Thyroid gland (tissue), 4 donors: ENCODE measurements around the gene ATP6V0D1. TPM values are rescaled to one million over a fixed set of nuclear protein-coding genes. Genes with fewer than 3 reads are reported as not detected.

Experiments
- DNase-seq, 2 donors: peaks; one replicate each; pipeline ENCODE4 v3.0.0-alpha.2; 2019
- H3K27ac ChIP-seq, 3 donors: fragments of 200-600 bp; sonication (generic); 1 replicate in 2 of 3; 2 replicates in 1 of 3; pipeline ENCODE4 v1.5.1; 2016 to 2019; ENCODE audit warnings: mild to moderate bottlenecking in 1 of 3, moderate library complexity in 1 of 3
- H3K27me3 ChIP-seq: fragments of 200-600 bp; sonication (generic); one replicate; pipeline ENCODE4 v1.5.1; 2019
- H3K36me3 ChIP-seq, 2 donors: fragments of 200-600 bp; sonication (generic); one replicate each; pipeline ENCODE4 v1.5.1; 2016 to 2019
- H3K4me1 ChIP-seq, 2 donors: fragments of 200-600 bp; sonication (generic); one replicate each; pipeline ENCODE4 v1.5.1; 2017 to 2019
- H3K4me3 ChIP-seq, 3 donors: fragments of 200-600 bp; sonication (generic); replicated peaks in 1 of 3; 1 replicate in 2 of 3; 2 replicates in 1 of 3; pipeline ENCODE4 v1.5.1; 2016; ENCODE audit warnings: mild to moderate bottlenecking in 1 of 3
- H3K9me3 ChIP-seq: fragments of 200-600 bp; sonication (generic); one replicate; pipeline ENCODE4 v1.5.1; 2017
- CTCF ChIP-seq, 6 experiments: fragments of 200-600 bp in 3 of 6; fragments of 450-650 bp in 3 of 6; sonication (generic) in 3 of 6; IDR thresholded peaks; one replicate each; pipeline ENCODE4 v1.5.1; 2016 to 2019; ENCODE audit warnings: antibody characterized with exemption in 6 of 6, mild to moderate bottlenecking in 2 of 6, inconsistent platforms in 1 of 6, moderate library complexity in 1 of 6
- POLR2A ChIP-seq, 2 donors: fragments of 450-650 bp; IDR thresholded peaks; one replicate each; pipeline ENCODE4 v1.6.1; 2017; ENCODE audit warnings: antibody characterized with exemption in 2 of 2, mild to moderate bottlenecking in 2 of 2, moderate library complexity in 1 of 2
- WGBS, 2 donors: methylation state at CpG; one replicate each; pipeline ENCODE4 v1.1.5; 2017; 5-methylcytosine and 5-hydroxymethylcytosine counted together
- intact Hi-C: fragments of 100-400 bp; cut with DNase I; formaldehyde crosslinking; loops from one replicate; pipeline ENCODE4 v1.15.1; 2023
- small RNA-seq: library from RNA; depleted of rRNA; stranded (forward); fragments of <200 nt; gene quantifications from one replicate; pipeline ENCODE3, GENCODE V24; 2016
- total RNA-seq, 4 donors: library from RNA; depleted of rRNA; stranded (reverse); fragments of >200 nt; gene quantifications; one replicate each; pipeline ENCODE4 v1.2.3, GENCODE V29; 2016

Gene ATP6V0D1
- total RNA-seq, 4 donors from 2014 or later = 110 to 238 (median 142) TPM

GRCh38 chr16:67390816-67391423 lies 90.0 kb downstream of the ATP6V0D1 start:
- WGBS, 2 donors = 83 to 96% methylated on average over 7 to 8 of the region's 11 CpGs
- no peaks in the 10 kb centered on the region for H3K9me3 ChIP-seq
- no peak for DNase-seq
- no peaks in the 10 kb centered on the region for H3K27me3 ChIP-seq
- H3K4me3 ChIP-seq = no peak overlapping the region
- no peak overlapping the region for H3K27ac ChIP-seq
- intact Hi-C loops = no loop called here
- H3K36me3 ChIP-seq = no peaks in the 10 kb centered on the region
- TF ChIP-seq CTCF (IDR thresholded peaks at IDR 0.05) = no peak
- TF ChIP-seq POLR2A (IDR thresholded peaks at IDR 0.05) = no peak
- peaks cover 15 to 42% of the 10 kb centered on the region in 2 donors for H3K4me1 ChIP-seq

GRCh38 chr16:67389911-67390815 lies 90.8 kb downstream of the ATP6V0D1 start:
- intact Hi-C loops = no loop called here
- no peak for DNase-seq
- Histone ChIP-seq H3K36me3 (no peaks in the 10 kb centered on the region), H3K9me3 (no peaks in the 10 kb centered on the region), H3K4me1 (peaks cover 15 to 35% of the 10 kb centered on the region in 2 donors), H3K27ac (no peak overlapping the region), H3K27me3 (no peaks in the 10 kb centered on the region), H3K4me3 (no peak overlapping the region)
- WGBS, 2 donors = 84 to 85% methylated on average over 23 to 27 of the region's 27 CpGs
- no peak for TF ChIP-seq POLR2A (IDR thresholded peaks at IDR 0.05)
- no peak for TF ChIP-seq CTCF (IDR thresholded peaks at IDR 0.05)

- intact Hi-C loops = no loop called here
- Histone ChIP-seq H3K9me3 (no peaks in the 10 kb centered on the region), H3K4me3 (no peak overlapping the region), H3K27me3 (no peaks in the 10 kb centered on the region), H3K27ac (no peak overlapping the region), H3K36me3 (no peaks in the 10 kb centered on the region), H3K4me1 (peaks cover 8 to 20% of the 10 kb centered on the region in 2 donors)
- no peak for DNase-seq
- TF ChIP-seq POLR2A (IDR thresholded peaks at IDR 0.05) = no peak
- WGBS, 2 donors = 63 to 91% methylated on average over 2 of the region's 2 CpGs
Measured at GRCh38 chr16:67388591-67388990, 92.4 kb downstream of the ATP6V0D1 start.

- Histone ChIP-seq H3K4me1 (peaks cover 4 to 16% of the 10 kb centered on the region in 2 donors), H3K36me3 (no peaks in the 10 kb centered on the region), H3K27ac (no peak overlapping the region), H3K9me3 (no peaks in the 10 kb centered on the region), H3K4me3 (no peak overlapping the region), H3K27me3 (no peaks in the 10 kb centered on the region)
- 60 to 66% methylated on average over 8 of the region's 8 CpGs for WGBS, 2 donors
- DNase-seq = no peak
- intact Hi-C loops = no loop called here
- TF ChIP-seq POLR2A (IDR thresholded peaks at IDR 0.05) = no peak
- TF ChIP-seq CTCF (IDR thresholded peaks at IDR 0.05) = no peak
Measured at GRCh38 chr16:67388191-67388590, 92.8 kb downstream of the ATP6V0D1 start.

Small RNAs within 50 kb of the gene (small RNA-seq; reads per million reads assigned to genes)
- not detected for gene RNU1-123P

Other genes starting within 250 kb of the ATP6V0D1 start
- 10 to 100 TPM; 17.9 to 26.4 (median 24.3) TPM for gene FHOD1, start 233.7 kb downstream of the ATP6V0D1 start, total RNA-seq
- 1 to 10 TPM in 2 of 4 donors, under 1 TPM in 2; 0.56 to 3.0 (median 1.1) TPM for gene SLC9A5, start 232.2 kb downstream of the ATP6V0D1 start, total RNA-seq
- 10 to 100 TPM in 2 of 4 donors, 1 to 10 TPM in 2; 8.2 to 11.7 (median 9.5) TPM for gene PLEKHG4, start 201.6 kb downstream of the ATP6V0D1 start, total RNA-seq
- 1 to 10 TPM in 1 of 4 donors, not detected in 3; 2.6 TPM for gene KCTD19, start 154.4 kb downstream of the ATP6V0D1 start, total RNA-seq
- under 1 TPM in 1 of 4 donors, not detected in 3; 0.22 TPM for gene LRRC36, start 154.3 kb downstream of the ATP6V0D1 start, total RNA-seq
- gene TPPP3, start 87.7 kb downstream of the ATP6V0D1 start, total RNA-seq = 1 to 10 TPM in 2 of 4 donors, under 1 TPM in 2; 0.54 to 2.3 (median 1.5) TPM
- gene ZDHHC1, start 64.7 kb downstream of the ATP6V0D1 start, total RNA-seq = 10 to 100 TPM; 33.3 to 63.8 (median 50.9) TPM
- gene HSD11B2, start 50.0 kb downstream of the ATP6V0D1 start, total RNA-seq = 10 to 100 TPM in 2 of 4 donors, 1 to 10 TPM in 2; 4.6 to 11.9 (median 9.0) TPM
- not detected for gene AGRP, start 2.4 kb upstream of the ATP6V0D1 start, total RNA-seq
- 10 to 100 TPM; 21.3 to 57.1 (median 41.2) TPM for gene RIPOR1, start 47.7 kb upstream of the ATP6V0D1 start, total RNA-seq
- 10 to 100 TPM; 37.2 to 52.1 (median 47.2) TPM for gene CTCF, start 81.4 kb upstream of the ATP6V0D1 start, total RNA-seq
- 1 to 10 TPM in 2 of 4 donors, under 1 TPM in 2; 0.22 to 1.3 (median 0.92) TPM for gene CARMIL2, start 164.0 kb upstream of the ATP6V0D1 start, total RNA-seq
- gene ACD, start 179.1 kb upstream of the ATP6V0D1 start, total RNA-seq = 10 to 100 TPM in 3 of 4 donors, 1 to 10 TPM in 1; 9.3 to 28.7 (median 21.5) TPM
- 1 to 10 TPM; 2.5 to 8.8 (median 5.0) TPM for gene PARD6A, start 179.8 kb upstream of the ATP6V0D1 start, total RNA-seq
- gene ENKD1, start 185.6 kb upstream of the ATP6V0D1 start, total RNA-seq = 10 to 100 TPM; 14.2 to 33.2 (median 21.9) TPM
- gene C16orf86, start 185.7 kb upstream of the ATP6V0D1 start, total RNA-seq = 10 to 100 TPM in 1 of 4 donors, 1 to 10 TPM in 3; 3.9 to 10.7 (median 6.9) TPM
- 10 to 100 TPM; 10.9 to 27.5 (median 23.7) TPM for gene GFOD2, start 238.2 kb upstream of the ATP6V0D1 start, total RNA-seq